ENCODE data around the gene SLCO3A1.

The SLCO3A1 gene

DNA sequence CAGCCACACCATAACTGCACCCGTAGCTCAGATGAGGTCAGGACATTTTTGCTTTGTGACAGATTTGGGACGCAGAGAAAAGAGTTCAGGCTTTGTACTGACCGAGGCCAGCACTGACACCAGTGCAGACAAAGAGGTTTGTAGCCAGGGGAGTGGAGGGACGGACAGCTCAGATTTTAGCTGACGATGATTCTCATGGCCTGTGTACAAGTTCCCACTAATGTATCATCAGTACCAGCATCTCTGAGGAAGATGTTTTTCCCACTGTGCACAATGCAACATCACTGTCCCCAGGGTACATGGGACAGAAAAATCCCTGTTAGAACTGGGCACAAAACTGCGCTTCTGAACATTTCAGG lies 112.7 kb downstream of the SLCO3A1 start:
- no peak for DNase-seq (ENCODE audit: low read depth)

DNA sequence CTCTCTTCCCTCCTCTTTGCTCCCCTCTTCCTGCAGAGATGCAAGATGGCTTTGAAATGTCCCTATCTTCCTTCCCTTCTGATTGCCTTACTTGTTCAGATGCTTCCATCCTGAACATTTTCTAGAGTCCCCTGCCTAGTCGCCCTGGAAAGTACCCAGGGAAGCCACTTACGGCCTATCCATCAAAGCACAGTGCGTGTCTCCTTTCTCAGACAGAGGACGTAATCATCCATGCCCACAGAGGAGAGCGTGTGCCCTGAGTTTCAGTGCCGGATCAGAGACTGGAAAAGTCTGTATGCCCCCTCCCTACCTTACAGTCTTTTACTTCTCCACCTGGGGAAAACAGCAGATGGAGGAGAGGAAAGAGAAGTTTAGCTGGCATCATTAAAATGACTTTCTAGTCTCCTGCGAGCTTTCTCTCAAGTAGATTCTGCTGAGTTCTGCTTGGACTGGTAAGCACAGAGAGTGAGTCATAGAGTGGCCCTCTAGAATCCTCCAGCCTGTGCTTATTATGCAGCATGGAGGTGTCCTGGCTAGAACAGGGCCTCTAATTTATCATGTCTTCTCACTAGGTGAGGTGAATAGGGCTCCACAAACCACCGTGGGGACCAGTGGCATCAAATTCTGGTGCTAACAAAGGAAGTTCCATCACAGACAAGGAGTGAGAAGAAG lies 114.6 kb downstream of the SLCO3A1 start:
- no peak for DNase-seq (ENCODE audit: low read depth)

DNA sequence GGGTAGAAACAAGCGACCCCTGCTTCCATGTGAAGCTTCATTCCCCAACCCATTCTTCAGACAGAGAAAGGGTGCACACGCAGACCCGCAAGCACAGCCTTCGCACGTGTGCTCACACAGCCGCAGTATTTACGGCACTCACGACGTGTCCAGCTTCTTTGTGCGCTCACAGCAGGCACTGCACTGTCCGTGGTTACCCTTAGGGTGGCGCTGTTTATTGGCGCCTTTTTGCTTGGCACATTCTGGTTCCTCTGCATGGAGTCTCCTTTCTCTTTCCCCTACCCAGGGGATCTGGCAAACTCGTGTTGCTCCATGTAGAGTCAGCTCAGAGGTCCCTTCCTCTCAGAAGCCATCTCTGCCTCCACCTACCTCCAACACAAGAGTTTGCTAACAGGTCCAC lies 115.1 kb downstream of the SLCO3A1 start:
- no peak for DNase-seq (ENCODE audit: low read depth)

DNA sequence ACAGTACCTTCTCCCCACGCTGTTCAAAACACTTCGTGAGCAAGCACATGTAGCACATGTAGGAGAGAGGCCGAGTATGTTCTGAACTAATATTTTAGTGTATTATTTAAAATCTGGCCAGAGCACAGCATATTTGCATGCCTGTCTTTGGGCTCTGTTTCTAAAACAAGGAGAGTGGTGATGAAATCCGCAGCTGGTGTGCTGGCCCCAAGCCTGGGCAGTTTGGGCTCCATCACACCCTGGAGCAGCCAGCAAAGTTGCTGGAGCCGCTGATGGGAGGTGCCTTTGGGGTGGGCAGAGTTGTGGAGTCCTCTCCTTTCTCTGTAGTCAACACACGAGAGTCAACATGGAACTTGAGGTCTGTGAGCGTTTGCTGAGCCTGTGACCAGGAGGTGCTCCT lies 116.6 kb downstream of the SLCO3A1 start:
- no peak for DNase-seq (ENCODE audit: low read depth)

DNA sequence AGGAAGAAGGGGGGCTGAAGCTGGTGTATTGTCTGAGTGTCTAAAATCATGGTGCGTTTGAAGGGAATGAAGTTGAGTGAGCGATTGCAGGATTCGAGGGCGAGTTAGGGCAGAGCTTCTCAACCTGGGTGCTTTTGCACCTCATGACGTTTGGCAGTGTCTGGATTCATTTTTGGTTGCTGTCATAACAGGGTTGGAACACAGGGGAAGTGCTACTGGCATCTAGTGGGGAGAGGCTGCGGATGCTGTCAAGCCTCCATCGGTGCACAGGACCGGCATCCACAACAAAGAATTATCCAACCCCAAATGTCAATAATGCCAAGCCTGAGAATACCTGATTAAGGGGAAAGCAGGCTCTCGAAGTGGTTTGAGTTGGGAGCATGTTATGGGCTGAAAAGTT lies 120.0 kb downstream of the SLCO3A1 start:
- no peak for DNase-seq (ENCODE audit: low read depth)

DNA sequence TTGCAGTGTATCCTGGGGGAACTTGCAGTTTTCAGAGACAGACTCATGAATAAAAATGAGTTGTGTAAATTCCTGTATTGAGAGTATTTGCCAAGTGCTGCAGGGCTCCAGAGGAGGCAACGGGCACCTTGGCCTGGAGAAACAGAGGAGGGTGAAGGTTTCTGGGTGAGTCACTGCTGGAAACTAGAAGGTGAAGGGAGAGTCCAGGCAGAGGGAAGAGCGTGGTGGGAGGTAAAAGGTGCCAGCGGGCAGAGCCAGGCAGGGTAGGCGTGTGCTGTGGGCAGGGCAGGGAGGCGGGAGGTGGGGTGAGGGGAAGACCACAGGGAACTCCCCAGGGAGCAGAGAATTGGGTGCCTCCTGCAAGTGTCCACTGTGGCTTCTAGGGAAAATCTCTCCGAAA lies 120.8 kb downstream of the SLCO3A1 start:
- no peak for DNase-seq (ENCODE audit: low read depth)

DNA sequence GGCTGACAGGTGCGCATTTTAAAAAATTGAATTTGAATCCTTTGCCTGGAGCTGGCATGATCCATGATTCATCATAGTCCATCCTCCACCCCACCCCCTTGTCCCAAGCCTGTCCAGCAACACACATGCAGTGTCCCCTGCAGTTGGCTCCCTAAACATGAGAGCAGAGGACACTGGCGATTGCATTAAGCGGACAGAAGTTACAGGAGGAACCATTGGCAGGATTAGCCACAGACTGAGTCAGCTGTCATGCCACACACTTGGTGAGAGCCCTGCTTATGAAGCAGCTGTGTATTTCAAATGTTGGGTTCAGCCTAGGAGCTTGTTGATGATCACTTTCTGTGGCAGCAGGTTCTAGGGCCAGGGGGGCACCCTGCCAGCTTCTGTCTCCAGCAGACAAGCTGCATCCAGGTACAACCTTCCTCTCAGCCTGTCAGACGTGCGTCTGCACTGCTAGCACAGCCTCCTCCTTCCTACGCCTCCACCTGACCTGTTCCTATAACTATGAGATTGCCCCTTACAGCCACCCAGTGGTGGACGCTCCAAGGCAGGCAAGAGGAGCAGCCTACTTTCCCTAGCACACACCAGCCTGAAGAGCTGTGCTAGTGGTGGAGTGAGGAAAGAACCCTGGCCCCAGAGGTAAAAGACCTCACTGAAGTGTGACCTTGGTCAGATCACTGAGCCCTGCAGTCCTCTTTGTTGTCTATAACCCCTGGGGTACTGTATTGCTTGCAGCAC lies 121.9 kb downstream of the SLCO3A1 start:
- no peak for DNase-seq (ENCODE audit: low read depth)

DNA sequence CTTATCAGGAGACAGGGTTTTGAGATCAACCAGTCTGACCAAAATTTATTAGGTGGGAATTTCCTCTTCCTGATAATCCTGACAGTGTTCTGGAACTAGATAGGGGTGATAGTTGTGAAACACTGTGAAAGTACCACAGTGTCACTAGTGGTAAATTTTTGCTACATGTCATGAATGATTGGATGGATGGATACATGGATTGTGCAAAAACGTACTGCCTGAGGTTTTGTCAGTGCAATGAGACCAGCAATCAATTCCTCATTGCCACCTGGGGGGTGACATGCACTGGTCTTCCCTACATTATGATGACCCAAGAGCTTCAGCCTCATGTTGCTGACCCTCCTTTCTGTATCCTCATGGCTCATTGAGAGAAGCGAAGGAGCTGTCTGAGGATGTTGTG lies 123.5 kb downstream of the SLCO3A1 start:
- no peak for DNase-seq (ENCODE audit: low read depth)

DNA sequence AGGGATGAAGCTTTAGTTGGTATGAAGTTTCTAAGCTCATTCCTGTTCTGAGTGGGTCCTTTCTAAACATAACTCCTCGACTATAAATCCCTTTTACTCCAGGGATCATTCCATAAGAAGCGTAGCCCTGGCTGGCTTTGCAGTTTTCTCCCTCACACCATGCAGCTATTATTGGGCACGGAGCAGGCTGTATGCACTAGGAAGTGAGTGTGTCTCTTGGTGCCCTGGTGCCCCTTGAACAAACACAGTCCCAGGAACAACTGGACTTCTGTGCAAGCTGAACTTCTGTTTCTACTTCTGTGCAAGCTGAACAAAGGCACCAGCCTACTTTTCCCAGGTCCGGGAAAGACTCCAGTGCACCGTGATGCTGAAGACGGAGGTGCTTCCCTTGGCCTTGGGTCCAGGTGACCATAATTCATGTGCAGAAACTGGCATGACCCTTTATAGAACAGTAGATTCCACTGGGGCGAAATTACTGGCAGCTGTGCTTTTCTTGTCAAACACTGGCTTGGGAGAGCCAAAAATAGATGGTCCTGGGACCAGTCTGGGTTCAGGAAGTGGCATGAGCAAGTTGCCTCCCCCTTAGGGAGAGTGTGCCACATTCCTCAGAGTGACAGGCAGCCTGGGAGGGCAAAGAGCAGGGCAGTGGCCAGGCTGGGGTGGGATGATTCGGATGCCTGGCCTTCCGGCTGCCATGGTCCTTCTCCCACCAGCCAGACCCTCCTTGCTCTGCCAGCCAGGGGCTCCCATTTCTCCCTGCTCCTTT lies 127.2 kb downstream of the SLCO3A1 start:
- no peak for DNase-seq (ENCODE audit: low read depth)

DNA sequence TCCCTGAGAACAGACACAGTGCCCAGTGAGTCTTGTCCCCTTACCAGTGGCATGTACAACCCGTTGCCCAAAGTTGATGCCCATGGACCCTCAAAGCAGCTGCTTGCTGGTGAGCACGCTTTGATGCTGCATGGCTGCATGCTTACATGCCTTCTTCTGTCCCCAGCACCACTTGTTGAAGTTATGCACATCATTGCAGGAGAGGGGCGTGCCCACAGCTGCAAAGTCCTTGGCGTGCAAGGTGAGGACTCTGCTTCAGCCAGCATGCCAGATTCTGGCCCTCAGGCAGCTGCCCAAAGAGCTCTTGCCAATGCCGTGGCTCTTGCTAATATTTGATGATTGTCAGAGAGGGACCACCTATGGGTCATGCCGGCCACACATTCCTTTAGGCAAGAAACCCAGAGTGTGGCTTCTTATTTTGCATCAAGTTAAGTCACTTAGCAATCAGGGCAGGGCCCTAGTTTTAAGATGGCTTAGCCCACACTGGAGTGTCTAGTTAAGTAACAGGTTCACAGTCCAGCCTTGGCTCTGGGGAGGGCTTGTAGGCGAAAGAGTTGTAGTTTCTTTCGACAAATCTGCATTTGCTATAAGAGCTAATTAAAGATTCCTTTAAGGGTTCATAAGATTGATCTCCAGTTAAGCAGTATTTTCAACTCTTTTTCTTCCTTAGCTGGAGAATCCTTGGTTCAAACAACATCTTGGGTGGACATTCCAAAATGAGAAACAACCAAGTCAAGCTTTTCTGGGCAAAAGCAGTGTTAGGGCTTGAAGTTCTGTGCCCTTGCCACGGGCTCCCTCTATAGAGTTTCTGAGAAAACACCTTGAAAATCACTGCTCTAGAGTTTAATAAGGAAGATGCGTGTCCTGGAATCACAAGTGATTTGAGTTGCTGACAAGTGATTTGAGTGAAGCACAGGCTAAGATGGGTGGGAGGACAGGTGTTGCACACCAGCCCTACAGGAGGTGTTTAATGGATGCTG lies 128.6 kb downstream of the SLCO3A1 start:
- DNase-seq (ENCODE audit: low read depth): no peak

DNA sequence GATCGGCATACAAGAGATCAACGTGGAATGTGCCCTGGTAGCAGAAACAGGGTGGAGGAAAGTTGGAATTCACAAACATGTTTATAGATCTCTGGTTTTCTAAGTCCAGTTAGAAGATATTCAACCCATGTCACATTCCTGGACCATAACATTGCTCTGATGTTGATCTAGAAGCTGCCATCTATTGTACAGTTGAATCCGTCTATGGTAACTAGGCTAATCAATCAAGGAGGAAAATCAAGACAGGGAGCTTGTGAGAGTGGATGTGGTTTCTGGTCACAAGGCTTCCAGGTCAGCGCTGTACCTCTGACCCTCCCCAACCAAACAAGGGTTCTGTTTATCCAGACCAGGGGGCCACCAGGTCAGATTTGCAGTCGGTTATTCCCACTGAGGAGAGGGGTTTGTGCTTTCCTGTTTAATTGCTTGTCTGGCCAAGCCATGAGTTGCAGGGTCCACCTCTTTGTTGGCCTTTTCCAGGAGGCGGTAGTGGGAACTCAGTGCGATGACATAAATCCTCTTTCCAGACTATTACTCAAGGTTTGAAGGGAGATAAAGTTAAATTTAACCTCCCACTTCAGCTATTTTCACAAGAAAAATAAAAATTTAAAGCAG lies 130.3 kb downstream of the SLCO3A1 start:
- no peak for DNase-seq (ENCODE audit: low read depth)

DNA sequence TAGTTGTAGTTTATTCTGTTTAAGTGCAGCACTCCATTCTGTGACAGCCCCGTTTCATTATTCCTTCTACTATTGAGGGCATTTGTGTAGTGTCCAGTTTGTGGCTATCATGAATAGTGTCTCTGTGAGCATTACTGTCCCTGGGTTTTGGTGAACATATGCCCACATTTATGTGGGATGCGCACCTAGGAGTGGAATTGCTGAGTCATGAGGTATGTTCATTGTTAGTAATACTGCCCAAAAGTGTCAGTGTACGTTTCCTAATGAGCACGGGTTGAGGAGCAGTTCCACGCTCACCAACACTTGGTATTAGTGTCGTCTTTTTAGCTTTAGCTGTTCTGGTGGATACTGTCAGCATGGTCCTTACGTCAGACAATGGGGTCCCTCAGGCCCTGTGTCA lies 131.8 kb downstream of the SLCO3A1 start:
- no peak for DNase-seq (ENCODE audit: low read depth)

DNA sequence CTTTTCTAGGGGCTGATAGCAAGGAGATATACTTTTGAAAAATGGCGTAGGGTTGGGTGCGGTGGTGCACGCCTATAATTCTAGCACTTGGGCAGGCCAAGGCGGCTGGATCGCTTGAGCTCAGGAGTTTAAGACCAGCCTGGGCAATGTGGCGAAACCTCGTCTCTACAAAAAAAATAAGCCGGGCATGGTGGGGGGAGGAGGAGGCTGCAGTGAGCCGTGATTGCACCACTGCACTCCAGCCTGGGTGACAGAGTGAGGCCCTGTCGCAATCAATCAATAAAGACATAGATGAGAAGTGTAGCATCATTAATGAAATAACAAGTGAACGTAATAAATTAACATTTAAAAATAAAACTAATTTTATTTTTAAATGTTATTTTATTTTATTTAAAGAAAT lies 134.6 kb downstream of the SLCO3A1 start:
- no peak for DNase-seq (ENCODE audit: low read depth)

DNA sequence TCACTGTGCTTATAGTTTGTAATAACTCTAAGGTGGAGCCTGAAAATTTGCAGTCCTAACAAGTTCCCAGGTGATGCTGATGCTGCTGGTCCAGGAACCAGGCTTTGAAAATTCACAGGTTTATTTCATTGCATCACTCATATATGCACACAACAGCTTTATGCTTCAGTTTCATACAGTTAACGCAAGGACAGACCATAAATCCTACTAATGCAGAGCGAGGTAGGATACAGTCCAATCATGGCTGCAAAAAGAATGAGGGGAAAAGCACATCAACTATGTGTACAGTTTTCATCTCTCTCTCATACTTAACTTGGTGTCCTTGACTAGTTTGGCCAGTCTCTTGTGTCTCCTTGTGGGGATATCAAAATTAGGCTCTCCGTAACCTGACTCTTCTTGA lies 135.1 kb downstream of the SLCO3A1 start:
- no peak for DNase-seq (ENCODE audit: low read depth)

DNA sequence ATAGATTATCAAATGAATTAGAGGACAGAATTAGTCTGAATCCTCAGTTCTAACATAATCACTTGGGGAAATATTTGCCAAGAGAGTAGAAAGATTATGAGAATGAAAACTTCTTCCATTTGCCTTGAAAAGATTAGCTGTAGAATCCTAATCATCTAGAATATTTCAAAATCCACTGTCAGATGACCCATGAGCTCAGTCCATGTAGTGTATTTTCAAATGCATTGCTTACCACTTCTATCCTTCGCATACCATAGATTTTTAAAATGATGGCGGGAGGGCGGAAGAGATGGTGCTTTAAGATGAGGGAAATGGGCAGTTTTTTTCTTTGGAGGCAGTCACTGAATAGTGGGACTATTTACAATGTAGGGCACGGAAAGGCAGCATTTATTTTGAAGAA lies 136.3 kb downstream of the SLCO3A1 start:
- DNase-seq (ENCODE audit: low read depth): no peak

DNA sequence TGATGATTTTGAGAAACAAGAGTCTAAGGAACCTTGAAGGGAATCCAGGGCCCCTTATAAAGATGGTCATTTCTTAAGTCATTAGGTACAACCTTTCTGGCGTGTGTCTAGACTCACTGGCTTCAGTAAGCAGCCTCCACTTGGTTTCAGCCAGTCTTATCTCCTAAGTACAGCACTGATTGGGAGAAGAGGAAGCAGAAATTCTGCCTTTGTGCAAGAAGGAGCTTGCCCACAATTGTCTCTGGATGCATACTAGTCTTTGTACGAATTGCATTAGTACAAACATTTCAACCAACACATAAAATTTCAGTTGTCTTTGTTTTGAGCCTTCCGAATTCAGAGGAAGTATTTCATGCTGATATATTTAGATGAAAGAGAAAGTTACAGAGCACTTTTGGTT lies 139.4 kb downstream of the SLCO3A1 start:
- DNase-seq (ENCODE audit: low read depth): no peak

DNA sequence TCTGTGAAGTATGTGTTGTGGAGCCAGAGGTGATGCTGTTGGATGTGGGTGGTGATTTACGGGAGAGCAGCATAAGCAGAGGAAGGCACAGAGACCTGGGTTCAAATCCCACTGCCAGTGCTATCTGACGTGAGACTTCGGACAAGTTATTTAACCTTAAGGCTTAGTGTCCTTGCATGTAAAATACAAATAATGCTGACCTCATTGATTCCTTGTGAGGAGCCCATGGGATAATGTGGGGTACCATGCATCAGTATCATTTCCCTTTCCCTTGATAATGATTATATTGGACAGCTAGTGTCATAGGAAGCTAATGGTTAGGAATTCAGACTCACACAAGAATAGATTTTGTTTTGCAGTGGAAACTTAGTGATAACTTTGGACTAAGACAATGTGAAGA lies 141.6 kb downstream of the SLCO3A1 start:
- no peak for DNase-seq (ENCODE audit: low read depth)

DNA sequence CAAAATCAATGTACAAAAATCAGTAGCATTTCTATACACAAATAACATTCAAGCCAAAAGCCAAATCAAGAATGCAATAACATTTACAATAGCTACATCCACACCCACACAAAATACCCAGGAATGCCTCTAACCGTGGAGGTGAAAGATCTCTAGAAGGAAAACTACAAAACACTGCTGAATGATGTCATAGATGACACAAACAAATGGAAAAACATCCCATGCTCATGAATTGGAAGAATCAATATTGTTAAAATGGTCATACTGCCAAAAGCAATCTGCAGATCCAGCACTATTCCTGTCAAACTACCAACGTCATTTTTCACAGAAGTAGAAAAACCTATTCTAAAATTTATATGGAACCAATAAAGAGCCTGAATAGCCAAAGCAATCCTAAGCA lies 143.7 kb downstream of the SLCO3A1 start:
- no peak for DNase-seq (ENCODE audit: low read depth)

DNA sequence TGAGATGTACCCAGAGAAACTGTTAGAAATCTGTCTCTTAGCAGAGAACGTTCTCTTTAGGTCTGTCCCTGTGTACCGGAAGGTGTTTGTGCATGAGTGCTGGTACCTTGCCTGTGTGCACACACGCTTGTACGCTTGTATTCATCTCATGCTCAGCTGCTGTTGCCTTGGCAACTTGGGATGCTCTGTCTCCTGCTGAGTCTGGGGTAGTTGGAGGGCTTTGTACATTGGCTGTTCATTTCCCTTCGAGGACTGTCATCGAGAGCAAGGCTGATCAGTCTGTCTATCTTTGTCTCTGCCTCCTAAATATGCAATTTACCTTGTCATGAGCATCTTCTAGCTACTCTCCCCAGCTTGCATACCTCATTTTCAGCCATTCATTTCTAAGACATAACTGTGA lies 147.2 kb downstream of the SLCO3A1 start:
- no peak for DNase-seq (ENCODE audit: low read depth)

DNA sequence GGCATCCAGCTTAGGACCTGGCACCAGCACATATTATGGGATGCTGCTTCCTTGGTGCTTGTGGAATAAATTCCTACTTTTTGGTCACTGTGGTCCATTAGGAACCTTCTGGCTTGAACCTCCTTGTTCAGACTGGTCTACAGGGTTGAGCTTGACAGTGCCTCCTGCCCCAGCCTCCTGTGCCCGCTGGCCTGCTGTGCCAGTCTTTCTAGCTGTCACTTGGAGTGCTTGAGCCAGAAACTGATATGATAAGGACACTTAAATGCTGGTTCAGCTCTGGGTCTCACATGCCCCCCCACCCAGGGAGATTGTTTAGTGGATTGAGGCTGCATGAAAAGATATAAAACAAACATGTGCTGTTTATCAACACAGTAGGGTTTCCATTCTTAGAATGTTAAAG lies 147.8 kb downstream of the SLCO3A1 start:
- no peak for DNase-seq (ENCODE audit: low read depth)

DNA sequence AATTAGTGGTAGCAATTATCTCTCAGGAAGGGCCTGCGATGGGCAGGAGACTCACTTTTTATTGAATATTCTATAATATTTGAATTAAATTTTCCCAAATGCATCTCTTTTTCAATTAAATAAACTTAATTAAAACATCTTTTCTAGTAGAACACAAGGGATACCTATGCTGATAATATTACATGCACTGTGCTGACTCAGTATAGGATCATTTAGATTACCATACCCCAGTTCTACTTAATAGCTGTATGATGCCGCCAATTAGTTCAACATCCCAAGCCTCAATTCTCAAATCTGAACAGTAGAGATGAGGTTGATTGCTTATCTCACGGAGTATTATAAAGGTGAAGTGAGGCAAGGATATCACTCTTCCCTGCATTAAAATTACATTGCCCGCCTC lies 149.2 kb downstream of the SLCO3A1 start:
- no peak for DNase-seq (ENCODE audit: low read depth)
